C4-2B (cell line): ENCODE results near the gene SMARCA5.

Experiments used
- ZFX ChIP-seq: fragments of 450-650 bp; IDR thresholded peaks from 2 replicates; pipeline ENCODE4 v1.6.1; 2017
- TF ChIP-seq, protein P1 (sequence below): fragments of 450-650 bp; conservative IDR thresholded peaks from 2 replicates; pipeline ENCODE4 v1.5.1; 2017; ENCODE audit warnings: mild to moderate bottlenecking

- TF ChIP-seq, protein P1, sequence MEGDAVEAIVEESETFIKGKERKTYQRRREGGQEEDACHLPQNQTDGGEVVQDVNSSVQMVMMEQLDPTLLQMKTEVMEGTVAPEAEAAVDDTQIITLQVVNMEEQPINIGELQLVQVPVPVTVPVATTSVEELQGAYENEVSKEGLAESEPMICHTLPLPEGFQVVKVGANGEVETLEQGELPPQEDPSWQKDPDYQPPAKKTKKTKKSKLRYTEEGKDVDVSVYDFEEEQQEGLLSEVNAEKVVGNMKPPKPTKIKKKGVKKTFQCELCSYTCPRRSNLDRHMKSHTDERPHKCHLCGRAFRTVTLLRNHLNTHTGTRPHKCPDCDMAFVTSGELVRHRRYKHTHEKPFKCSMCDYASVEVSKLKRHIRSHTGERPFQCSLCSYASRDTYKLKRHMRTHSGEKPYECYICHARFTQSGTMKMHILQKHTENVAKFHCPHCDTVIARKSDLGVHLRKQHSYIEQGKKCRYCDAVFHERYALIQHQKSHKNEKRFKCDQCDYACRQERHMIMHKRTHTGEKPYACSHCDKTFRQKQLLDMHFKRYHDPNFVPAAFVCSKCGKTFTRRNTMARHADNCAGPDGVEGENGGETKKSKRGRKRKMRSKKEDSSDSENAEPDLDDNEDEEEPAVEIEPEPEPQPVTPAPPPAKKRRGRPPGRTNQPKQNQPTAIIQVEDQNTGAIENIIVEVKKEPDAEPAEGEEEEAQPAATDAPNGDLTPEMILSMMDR = no peak
- TF ChIP-seq ZFX = no peak
Observed at GRCh38 chr4:143539670-143540023, 26.1 kb downstream of the SMARCA5 start.
